Nephron (organoid): ENCODE results near the gene NTRK2.

ENCODE experiments used
- H3K27ac Mint-ChIP-seq, 3 experiments: 2 replicates each; pipeline ENCODE4 v1.8.0; 2020; ENCODE audit warnings: mixed read lengths in 3 of 3, mild to moderate bottlenecking in 2 of 3, moderate library complexity in 1 of 3
- H3K27me3 Mint-ChIP-seq: 2 replicates; pipeline ENCODE4 v1.8.0; 2021; ENCODE audit warnings: low read depth, mild to moderate bottlenecking, moderate library complexity, mixed read lengths
- H3K36me3 Mint-ChIP-seq: 2 replicates; pipeline ENCODE4 v1.8.0; 2020; ENCODE audit warnings: low read depth, mixed read lengths
- H3K4me1 Mint-ChIP-seq: 2 replicates; pipeline ENCODE4 v1.8.0; 2020; ENCODE audit warnings: mixed read lengths
- H3K4me3 Mint-ChIP-seq, 3 experiments: 2 replicates each; pipeline ENCODE4 v1.8.0; 2020; ENCODE audit warnings: mild to moderate bottlenecking in 3 of 3, mixed read lengths in 3 of 3, moderate library complexity in 2 of 3
- H3K9me3 Mint-ChIP-seq: 2 replicates; pipeline ENCODE4 v1.8.0; 2020; ENCODE audit warnings: mixed read lengths
- CTCF ChIP-seq, 3 experiments: fragments of 200-600 bp; sonication (generic); IDR thresholded peaks; one replicate each; pipeline ENCODE4 v1.5.0; 2021; ENCODE audit warnings: antibody characterized with exemption in 3 of 3; ENCODE audit not compliant: unreplicated experiment in 3 of 3

The NTRK2 gene

GRCh38 chr9:84827216-84827765 lies 157.8 kb downstream of the NTRK2 start:
- no peaks in the 10 kb centered on the region for H3K36me3 Mint-ChIP-seq
- H3K4me1 Mint-ChIP-seq, result peaks cover 46% of the 10 kb centered on the region
- TF ChIP-seq CTCF (IDR thresholded peaks at IDR 0.05; ENCODE audit: unreplicated experiment in 3 of 3), result no peak

DNA sequence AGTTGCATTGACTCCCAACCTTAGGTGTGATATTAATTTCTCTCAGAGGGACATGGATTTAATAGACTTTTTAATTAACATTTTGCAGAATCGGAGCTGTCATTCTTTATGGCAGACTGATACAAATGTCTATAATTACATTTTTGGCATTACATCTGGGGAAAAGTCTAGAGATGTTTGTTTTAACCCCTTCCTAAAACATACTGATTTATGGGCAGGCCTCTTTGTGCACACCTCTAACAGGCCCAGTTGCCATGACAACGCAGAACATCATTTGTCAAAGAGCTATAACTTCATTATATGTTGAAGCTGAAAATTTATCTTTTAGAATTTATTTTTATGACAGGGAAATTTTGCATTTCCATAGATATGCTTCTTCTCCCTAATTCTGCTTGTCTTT lies 158.5 kb downstream of the NTRK2 start:
- H3K36me3 Mint-ChIP-seq, result no peaks in the 10 kb centered on the region

More at GRCh38 chr9:84827216-84827765, 157.8 kb downstream of the NTRK2 start:
- peaks cover 4% of the 10 kb centered on the region for H3K27me3 Mint-ChIP-seq
- peak overlapping the region in 2 of 3 experiments; percentile 30 to 46 for H3K27ac Mint-ChIP-seq
- no peak overlapping the region for H3K4me3 Mint-ChIP-seq
- no peaks in the 10 kb centered on the region for H3K9me3 Mint-ChIP-seq

GRCh38 chr9:84829471-84829870 lies 159.9 kb downstream of the NTRK2 start:
- no peaks in the 10 kb centered on the region for H3K36me3 Mint-ChIP-seq
- peaks cover 8% of the 10 kb centered on the region for H3K27me3 Mint-ChIP-seq
- no peaks in the 10 kb centered on the region for H3K9me3 Mint-ChIP-seq
- no peak overlapping the region for H3K4me3 Mint-ChIP-seq
- peak overlapping the region in 2 of 3 experiments; percentile 27 to 73 for H3K27ac Mint-ChIP-seq
- TF ChIP-seq CTCF (IDR thresholded peaks at IDR 0.05; ENCODE audit: unreplicated experiment in 3 of 3), result no peak
- H3K4me1 Mint-ChIP-seq, result peaks cover 29% of the 10 kb centered on the region

More for the DNA sequence above, 158.5 kb downstream of the NTRK2 start:
- Mint-ChIP-seq H3K27ac (peak overlapping the region in 2 of 3 experiments; percentile 46 to 58), H3K4me3 (no peak overlapping the region), H3K4me1 (peaks cover 39% of the 10 kb centered on the region), H3K27me3 (peaks cover 8% of the 10 kb centered on the region), H3K9me3 (no peaks in the 10 kb centered on the region)
- TF ChIP-seq CTCF (IDR thresholded peaks at IDR 0.05; ENCODE audit: unreplicated experiment in 3 of 3), result no peak

- Mint-ChIP-seq H3K27ac (peak overlapping the region in 1 of 3 experiments; percentile 27), H3K4me1 (peaks cover 29% of the 10 kb centered on the region), H3K9me3 (no peaks in the 10 kb centered on the region), H3K36me3 (no peaks in the 10 kb centered on the region), H3K4me3 (no peak overlapping the region), H3K27me3 (peaks cover 4% of the 10 kb centered on the region)
- TF ChIP-seq CTCF (IDR thresholded peaks at IDR 0.05; ENCODE audit: unreplicated experiment in 3 of 3), result no peak
Observed at GRCh38 chr9:84829997-84830696, 160.6 kb downstream of the NTRK2 start.

DNA sequence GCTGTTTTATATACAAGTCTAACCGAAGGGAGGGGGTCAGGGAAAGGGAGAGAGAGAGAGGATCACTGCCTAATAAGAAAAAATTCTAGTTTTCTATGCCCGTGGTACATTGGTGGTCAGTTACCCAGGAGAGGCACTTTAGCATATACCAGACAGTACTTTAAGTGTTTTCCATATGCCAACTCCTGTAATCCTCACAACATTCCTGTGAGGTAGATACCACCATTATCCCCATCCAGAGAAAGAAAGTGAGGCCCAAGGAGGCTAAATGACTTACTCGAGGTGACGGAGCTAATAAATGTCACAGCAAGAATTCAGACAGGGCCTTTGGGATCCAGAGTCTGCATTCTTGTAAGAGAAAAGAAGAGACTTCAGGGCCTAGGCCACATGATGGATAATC lies 161.8 kb downstream of the NTRK2 start:
- Mint-ChIP-seq H3K27me3 (peaks cover 3% of the 10 kb centered on the region), H3K4me3 (no peak overlapping the region), H3K27ac (no peak overlapping the region), H3K9me3 (no peaks in the 10 kb centered on the region), H3K4me1 (peaks cover 29% of the 10 kb centered on the region), H3K36me3 (no peaks in the 10 kb centered on the region)
- TF ChIP-seq CTCF (IDR thresholded peaks at IDR 0.05; ENCODE audit: unreplicated experiment in 3 of 3), result no peak

DNA sequence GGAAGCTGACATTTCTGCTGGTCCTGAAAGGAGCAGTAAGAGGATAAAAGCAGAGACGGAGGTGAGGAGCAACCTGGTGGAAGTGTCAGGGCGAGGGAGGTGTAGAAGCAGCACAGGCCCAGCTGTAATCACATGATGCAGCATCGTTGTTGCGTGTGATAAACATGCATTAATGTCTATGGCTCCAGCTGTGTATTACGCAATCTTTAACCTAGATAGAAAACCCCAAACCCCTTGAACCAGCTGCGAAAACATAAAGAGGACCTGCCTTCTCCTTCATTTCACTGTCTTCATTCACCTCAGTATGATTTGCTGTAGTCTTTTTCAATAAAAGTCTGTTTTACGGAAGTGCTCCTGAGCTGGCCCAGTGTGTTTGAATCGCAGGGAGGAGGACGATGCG lies 162.9 kb downstream of the NTRK2 start:
- Mint-ChIP-seq H3K36me3 (no peaks in the 10 kb centered on the region), H3K4me1 (peaks cover 22% of the 10 kb centered on the region), H3K4me3 (no peak overlapping the region), H3K27me3 (peaks cover 3% of the 10 kb centered on the region), H3K27ac (peak overlapping the region in 1 of 3 experiments; percentile 21), H3K9me3 (no peaks in the 10 kb centered on the region)
- TF ChIP-seq CTCF (IDR thresholded peaks at IDR 0.05; ENCODE audit: unreplicated experiment in 3 of 3), result no peak
